KOPT-K1 (cell line): Measurements from ENCODE around the gene DCTN3.
"Not testable (repeated sequence)": the region's sequence is repeated elsewhere in the genome, so short reads cannot be mapped to it uniquely, and the experiment has no call there.

Source experiments
- H3K27ac ChIP-seq: fragments of 200-600 bp; sonication (generic); 2 replicates; pipeline ENCODE4 v1.5.1; 2016; ENCODE audit warnings: antibody characterized with exemption, mild to moderate bottlenecking, low read depth, low read length; ENCODE audit not compliant: poor library complexity, severe bottlenecking
- H3K36me3 ChIP-seq: fragments of 200-600 bp; sonication (generic); 2 replicates; pipeline ENCODE4 v1.5.1; 2017; ENCODE audit warnings: antibody characterized with exemption, mild to moderate bottlenecking, low read length, moderate library complexity; ENCODE audit not compliant: insufficient read depth
- H3K9me3 ChIP-seq: fragments of 200-600 bp; sonication (generic); 2 replicates; pipeline ENCODE4 v1.5.1; 2017; ENCODE audit warnings: antibody characterized with exemption, low read length, mild to moderate bottlenecking; ENCODE audit not compliant: insufficient read depth, poor library complexity, severe bottlenecking

The DCTN3 gene

DNA sequence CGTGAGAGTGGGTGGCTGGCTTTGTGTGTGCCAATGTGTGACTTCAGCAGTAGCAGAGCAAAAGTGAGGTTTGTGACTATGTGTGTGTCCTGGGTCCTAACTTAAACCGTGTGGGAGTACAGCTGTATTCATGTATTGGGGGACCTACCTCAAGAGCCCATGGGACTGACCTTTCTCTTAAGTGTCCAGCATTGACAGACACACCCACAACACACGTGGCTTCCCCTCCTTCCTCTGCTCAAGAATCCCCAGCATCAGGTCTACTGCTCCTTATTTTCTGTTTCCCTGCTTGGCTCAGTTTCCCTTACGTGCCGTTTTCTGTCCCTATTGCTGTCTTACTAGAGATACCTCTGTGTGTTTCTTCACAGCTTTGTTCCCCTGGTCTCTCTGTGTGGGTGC lies 32.3 kb upstream of the DCTN3 start:
- Histone ChIP-seq H3K36me3 (peaks cover 33% of the 10 kb centered on the region), H3K27ac (no peak overlapping the region), H3K9me3 (no peaks in the 10 kb centered on the region)

DNA sequence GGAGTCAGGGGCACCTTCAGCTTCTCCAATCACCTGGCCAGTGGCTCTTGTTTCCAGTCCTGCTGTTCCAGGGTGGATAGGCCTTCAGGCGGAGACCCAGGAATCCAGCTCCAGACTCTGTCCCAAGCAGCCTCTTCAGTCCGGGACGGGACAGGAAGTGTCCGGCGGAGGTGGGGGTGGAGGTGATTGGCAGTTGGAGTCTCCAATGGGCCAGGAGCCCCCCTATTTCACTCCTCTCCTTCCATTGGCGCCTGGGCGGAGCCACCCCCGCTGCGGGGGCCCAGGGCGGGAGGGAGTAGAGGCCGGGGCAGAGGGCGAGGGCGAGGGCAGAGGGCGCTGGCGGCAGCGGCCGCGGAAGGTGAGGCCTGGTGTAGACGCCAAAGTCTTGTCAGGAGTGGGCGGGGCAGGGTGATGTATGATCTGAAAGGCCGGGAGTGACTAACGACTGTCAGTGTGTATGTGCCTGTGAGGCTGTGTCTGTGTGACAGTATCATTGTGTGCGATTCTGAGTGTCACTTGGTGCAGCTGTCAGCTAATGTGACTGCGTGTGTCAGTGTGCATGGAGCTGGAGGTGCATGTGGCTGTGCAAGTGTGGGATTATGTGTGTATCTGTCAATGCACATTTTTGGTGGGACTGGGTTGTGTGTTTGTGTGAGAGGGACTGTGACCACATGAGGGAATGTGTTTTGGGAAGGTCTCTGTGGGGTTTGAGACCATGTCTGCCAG lies 31.7 kb upstream of the DCTN3 start, which contains the start of gene IL11RA:
TSS of gene IL11RA (plus strand) at position 310 of the 726 bp plus-strand sequence. CDS start 3,033 bp downstream, outside the sequence.
- Histone ChIP-seq H3K9me3 (no peaks in the 10 kb centered on the region), H3K27ac (no peak within 1 kb of the TSS), H3K36me3 (peaks cover 33% of the 10 kb centered on the region)

DNA sequence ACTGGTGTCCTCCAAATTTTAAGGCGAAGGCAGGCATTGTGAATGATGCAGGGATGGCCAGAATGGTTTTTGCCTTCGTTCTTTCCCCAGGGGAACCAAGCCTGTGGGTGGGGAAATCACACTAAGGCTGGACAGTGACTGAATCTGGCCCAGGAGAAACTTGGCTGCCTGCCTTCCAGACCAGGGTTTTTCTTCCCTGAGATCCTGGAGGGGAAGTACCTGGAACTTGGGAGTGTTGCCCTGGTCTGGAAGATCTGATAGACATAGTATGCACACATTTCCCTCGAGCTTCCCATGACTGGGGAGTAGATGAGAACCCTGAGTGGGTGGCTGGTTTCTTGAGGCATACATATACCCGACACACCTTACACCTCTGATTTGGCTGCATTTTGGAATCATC lies 31.0 kb upstream of the DCTN3 start:
- Histone ChIP-seq H3K27ac (no peak overlapping the region), H3K9me3 (no peaks in the 10 kb centered on the region), H3K36me3 (peaks cover 33% of the 10 kb centered on the region)

DNA sequence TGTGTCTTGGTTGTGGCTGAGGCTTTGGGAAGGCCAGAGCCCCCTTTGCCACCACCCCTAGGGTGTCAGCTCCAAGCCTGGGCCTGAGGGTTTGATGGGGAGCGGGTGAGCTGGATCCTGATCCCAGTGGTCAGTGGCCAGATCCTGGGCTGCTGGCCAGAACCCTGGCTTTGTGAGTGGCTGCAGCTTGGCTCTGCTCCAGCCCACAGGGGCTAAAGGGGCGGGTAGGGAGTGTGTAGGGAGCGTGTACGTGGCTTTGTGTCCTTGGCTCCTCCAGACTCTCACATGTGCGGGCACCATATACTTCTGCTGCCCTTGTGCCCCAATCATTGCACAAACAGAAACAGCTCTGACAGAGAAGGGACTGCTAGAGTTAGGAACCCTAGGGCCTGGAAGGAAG lies 30.5 kb upstream of the DCTN3 start:
- no peak overlapping the region for H3K27ac ChIP-seq
- no peaks in the 10 kb centered on the region for H3K9me3 ChIP-seq
- H3K36me3 ChIP-seq, result peaks cover 33% of the 10 kb centered on the region

DNA sequence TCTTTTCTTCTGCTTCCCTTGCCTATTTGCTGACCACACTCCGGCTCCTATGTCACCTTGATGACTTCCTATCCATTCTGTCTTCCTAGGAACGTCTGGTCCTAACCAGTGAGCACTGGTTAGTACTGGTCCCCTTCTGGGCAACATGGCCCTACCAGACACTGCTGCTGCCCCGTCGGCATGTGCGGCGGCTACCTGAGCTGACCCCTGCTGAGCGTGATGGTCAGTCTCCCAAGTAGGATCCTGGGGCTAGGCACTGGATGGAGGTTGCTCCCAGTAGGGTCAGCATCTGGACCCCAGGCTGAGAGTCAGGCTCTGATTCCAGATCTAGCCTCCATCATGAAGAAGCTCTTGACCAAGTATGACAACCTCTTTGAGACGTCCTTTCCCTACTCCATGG lies 28.4 kb upstream of the DCTN3 start:
- no peak overlapping the region for H3K27ac ChIP-seq
- no peaks in the 10 kb centered on the region for H3K9me3 ChIP-seq
- H3K36me3 ChIP-seq, result peaks cover 33% of the 10 kb centered on the region

DNA sequence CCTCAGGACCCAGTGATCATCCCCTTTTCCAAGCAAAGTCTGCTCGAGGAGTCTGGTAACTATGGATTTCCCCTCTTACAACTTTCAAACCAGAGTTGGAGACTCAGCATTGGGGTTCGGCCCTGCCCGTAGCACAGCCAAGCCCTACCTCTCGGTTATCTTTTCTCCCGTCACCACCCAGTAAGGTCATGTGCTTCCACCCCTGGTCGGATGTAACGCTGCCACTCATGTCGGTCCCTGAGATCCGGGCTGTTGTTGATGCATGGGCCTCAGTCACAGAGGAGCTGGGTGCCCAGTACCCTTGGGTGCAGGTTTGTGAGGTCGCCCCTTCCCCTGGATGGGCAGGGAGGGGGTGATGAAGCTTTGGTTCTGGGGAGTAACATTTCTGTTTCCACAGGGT lies 27.4 kb upstream of the DCTN3 start:
- Histone ChIP-seq H3K27ac (peak overlapping the region; percentile 79), H3K36me3 (peaks cover 33% of the 10 kb centered on the region), H3K9me3 (no peaks in the 10 kb centered on the region)

DNA sequence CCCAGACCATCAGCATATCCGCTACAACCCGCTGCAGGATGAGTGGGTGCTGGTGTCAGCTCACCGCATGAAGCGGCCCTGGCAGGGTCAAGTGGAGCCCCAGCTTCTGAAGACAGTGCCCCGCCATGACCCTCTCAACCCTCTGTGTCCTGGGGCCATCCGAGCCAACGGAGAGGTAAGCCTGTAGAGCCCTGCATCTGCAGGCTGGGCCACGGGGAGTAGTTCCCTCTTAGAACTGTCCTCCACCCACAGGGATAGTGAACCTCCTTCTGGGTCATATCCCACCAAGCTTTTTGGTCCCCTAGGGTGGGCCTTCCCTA lies 26.7 kb upstream of the DCTN3 start:
- Histone ChIP-seq H3K27ac (peak overlapping the region; percentile 79), H3K9me3 (no peaks in the 10 kb centered on the region), H3K36me3 (peaks cover 33% of the 10 kb centered on the region)

DNA sequence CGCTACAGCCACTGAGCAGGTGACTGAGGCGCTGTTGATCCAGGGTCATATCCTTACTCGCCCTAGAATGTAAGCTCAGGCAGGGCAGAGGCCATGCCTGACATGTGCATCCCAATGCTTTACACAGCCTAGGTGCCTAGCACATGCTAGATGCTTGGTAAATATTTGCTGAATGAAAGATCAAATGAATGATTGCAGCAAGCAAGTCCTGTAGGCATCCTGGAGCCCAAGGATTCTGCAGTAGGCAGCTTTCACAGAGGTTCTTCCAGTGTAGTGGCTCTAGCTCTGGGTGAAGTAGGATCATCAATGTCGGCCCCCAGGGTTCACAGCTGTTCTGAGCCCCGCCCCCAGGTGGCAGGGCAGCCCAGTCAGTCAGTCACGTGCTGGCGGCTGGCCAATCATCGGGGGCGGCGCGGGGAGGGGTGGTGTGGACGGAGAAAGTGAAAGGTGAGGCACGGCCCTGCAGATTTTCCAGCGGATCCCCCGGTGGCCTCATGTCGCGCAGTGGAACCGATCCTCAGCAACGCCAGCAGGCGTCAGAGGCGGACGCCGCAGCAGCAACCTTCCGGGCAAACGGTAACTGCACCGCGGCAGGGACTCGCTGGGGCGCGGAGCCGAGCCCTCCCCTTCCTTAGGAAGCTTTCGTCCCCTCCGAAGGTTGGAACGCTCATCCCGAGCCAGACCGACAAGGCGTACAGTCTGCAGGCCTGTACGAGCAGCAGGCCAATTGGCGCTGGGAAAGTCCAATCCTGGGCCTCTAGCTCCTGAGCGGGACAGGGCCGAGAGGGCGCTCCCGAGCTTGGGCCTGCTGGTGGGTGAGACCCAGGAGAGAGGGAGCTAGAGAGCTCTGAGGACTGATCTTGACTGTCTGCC lies 26.2 kb upstream of the DCTN3 start, which contains the start of gene GALT:
TSS of gene GALT (plus strand) at position 465 of the 873 bp plus-strand sequence. CDS start at position 495, 30 bp downstream.
- Histone ChIP-seq H3K9me3 (no peaks in the 10 kb centered on the region), H3K27ac (peak within 1 kb of the TSS; percentile 79), H3K36me3 (peaks cover 31% of the 10 kb centered on the region)

DNA sequence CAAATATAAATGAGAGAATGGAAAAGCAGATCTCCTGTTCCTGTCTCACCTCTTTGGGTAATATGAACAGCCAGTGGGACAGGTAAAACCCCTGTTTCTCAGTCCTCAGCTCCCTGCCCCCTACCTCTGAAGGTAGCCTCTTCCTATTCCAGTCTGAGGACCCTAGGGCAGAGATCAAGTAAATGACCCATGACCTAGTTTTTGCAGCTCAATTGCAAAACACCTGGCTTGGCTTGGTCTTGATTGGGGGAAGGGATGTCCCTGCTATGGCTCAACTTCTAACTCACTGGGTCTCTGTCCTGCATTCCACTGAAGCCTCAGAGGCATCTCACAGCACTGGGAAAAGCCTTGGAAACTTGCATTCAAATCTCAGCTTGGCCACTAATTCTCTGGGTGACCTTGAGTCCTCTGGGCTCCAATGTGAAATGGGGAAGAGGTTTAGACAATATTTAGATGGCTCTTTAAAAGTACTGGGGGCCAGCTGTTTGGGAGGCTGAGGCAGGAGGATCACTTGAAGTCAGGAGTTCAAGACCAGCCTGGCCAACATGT lies 24.5 kb upstream of the DCTN3 start:
- Histone ChIP-seq H3K36me3 (peaks cover 19% of the 10 kb centered on the region), H3K9me3 (no peaks in the 10 kb centered on the region), H3K27ac (no peak overlapping the region)

DNA sequence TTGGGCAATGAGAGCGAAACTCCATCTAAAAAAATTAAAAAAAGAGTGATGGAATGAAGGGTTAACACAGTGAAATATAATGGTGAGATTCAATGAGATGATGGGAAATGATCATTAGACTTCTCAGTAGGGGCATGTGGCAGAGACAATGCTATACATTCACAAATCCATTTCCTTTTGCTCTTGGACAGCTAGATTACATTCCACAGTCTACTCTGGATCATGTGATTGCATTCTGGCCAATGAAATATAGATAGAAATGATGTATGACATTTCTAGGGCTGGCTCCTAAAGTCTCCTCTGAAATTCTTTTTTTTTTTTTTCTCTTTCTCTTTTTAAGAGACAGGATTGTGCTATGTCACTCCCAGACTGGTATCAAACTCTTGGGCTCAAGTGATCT lies 22.4 kb upstream of the DCTN3 start:
- Histone ChIP-seq H3K27ac (no peak overlapping the region), H3K36me3 (no peaks in the 10 kb centered on the region), H3K9me3 (no peaks in the 10 kb centered on the region)

DNA sequence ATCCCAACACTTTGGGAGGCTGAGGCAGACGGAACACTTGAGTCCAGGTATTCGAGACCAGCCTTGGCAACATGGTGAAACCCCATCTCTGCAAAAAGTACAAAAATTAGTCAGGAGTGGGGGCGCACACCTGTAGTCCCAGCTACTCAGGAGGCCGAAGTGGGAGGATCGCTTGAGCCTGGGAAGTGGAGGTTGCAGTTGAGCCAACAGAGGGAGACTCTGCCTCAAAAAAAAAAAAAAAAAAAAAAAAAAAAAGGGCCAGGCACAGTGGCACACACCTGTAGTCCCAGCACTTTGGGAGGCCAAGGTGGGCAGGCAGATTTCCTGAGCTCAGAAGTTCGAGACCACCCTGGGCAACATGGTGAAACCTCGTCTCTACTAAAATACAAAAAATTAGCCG lies 19.0 kb upstream of the DCTN3 start:
- H3K36me3 ChIP-seq, result peaks cover 18% of the 10 kb centered on the region
- H3K27ac ChIP-seq, H3K9me3 ChIP-seq: not testable (repeated sequence)

DNA sequence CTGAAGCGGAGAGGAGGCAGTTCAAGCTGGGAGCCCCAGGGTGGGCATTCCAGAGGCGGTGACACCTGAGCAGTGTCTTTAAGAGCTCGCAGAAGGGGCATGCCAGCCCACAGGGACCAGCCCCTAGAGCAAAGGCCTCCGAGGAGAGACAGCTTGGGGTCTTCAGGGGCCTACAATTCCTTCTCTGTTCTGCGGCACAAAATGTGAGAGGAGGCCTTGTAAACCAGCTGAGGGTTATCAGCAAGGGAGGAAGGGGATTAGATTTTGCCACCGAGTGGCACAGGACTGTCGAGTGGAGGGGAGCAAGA lies 17.8 kb upstream of the DCTN3 start:
- Histone ChIP-seq H3K36me3 (peaks cover 19% of the 10 kb centered on the region), H3K27ac (peak overlapping the region; percentile 84), H3K9me3 (no peaks in the 10 kb centered on the region)

DNA sequence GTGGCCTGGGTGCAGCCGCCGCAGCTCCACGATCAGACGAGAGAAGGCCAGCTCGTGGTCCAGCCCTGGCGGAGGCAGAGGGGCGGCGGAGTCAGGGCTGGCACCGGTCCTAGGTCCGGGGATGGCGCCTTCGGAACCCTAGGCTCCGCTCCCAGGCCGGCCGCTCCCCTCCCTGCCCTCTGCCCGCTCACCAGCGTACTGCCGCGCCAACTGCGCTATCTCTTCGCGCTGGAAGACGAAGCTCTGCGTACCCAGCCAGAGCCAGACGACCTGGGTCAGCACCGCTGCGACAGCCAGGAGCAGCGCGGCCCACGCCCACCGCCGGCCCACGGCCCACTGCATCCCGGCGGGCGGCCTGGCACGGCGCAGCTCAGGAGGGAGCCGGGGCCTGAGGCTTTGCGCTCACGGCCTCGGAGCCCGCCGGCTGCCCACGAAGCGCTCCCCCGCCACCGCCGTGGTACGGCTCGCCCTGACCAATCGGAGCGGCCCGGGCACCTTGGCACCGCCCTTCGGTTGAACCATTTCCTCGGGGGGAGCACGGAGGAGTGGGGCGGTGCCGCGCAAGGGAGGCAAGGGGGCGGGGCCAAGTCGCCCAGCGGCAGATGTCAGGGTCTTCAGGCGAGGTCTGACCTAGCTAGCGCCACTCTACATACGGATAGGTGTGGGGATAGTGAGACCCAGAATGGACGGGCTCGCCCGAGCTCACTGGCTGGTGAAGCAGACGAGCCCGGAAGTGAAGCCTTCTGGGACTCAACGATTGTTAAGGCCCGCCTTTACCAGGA lies 17.3 kb upstream of the DCTN3 start, which contains the start of gene SIGMAR1:
TSS of gene SIGMAR1 (minus strand) at position 432 of the 782 bp plus-strand sequence. CDS start at position 342, 90 bp downstream.
- H3K9me3 ChIP-seq, result no peaks in the 10 kb centered on the region
- H3K27ac ChIP-seq, result peak within 1 kb of the TSS; percentile 84
- H3K36me3 ChIP-seq, result peaks cover 19% of the 10 kb centered on the region

DNA sequence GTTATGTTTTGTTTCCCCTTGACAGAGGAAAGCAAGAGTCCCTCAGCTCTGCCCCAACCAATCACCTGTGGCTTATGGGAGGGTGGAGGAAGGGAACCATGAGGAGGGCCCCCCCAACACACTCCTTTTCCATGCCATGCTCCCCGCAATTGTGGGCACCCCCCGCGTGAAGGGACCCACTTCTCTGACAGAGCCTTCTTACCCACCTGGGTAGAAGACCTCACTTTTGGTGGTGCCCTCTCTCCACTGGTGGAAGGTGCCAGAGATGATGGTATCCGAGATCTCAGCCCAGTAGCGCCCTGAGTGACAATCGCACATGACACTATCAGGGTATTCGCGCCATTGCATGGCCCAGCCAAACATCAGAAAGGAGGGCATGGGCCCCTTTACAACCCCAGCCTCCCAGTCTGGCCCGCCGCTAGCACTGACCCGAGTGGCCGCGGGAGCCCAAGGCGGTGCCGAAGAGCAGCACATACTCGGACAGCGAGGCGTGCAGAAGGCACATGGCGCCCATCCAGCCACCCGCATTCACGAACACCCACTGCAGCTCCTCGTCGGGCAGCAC lies 16.6 kb upstream of the DCTN3 start:
- peaks cover 19% of the 10 kb centered on the region for H3K36me3 ChIP-seq
- no peaks in the 10 kb centered on the region for H3K9me3 ChIP-seq
- peak overlapping the region; percentile 84 for H3K27ac ChIP-seq
